ENCODE data around the gene KCTD16.
A peak's percentile ranks its signal among the peaks of the same experiment; 100 is the strongest.

The KCTD16 gene

GRCh38 chr5:144167998-144168397, 2.7 kb upstream of the KCTD16 start:
- no peak for DNase-seq

GRCh38 chr5:144169904-144170275, 783 bp upstream of the KCTD16 start:
- peak in 1 of 2 donors; percentile 12 for DNase-seq

- DNase-seq: no peak
These were observed 3.1 kb downstream of the KCTD16 start for GRCh38 chr5:144173766-144174165.

GRCh38 chr5:144177548-144177947, 6.9 kb downstream of the KCTD16 start:
- no peak for DNase-seq

GRCh38 chr5:144179226-144179625, 8.6 kb downstream of the KCTD16 start:
- DNase-seq: no peak

- DNase-seq: peak; percentile 19 to 71
These were observed 12.7 kb downstream of the KCTD16 start for GRCh38 chr5:144183254-144183889.

GRCh38 chr5:144187699-144188294, 17.1 kb downstream of the KCTD16 start:
- peak; percentile 65 to 82 for DNase-seq

- DNase-seq: peak; percentile 84 to 91
These were observed 19.2 kb downstream of the KCTD16 start for GRCh38 chr5:144189800-144190429.

- no peak for DNase-seq
These were observed 20.9 kb downstream of the KCTD16 start for GRCh38 chr5:144191531-144191930.

- DNase-seq: peak; percentile 78 to 89
These were observed 21.3 kb downstream of the KCTD16 start for GRCh38 chr5:144191998-144192397.

- no peak for DNase-seq
These were observed 22.0 kb downstream of the KCTD16 start for GRCh38 chr5:144192661-144193060.

GRCh38 chr5:144194144-144194543, 23.5 kb downstream of the KCTD16 start:
- no peak for DNase-seq

GRCh38 chr5:144195448-144195847, 24.8 kb downstream of the KCTD16 start:
- no peak for DNase-seq

- DNase-seq: no peak
These were observed 25.9 kb downstream of the KCTD16 start for GRCh38 chr5:144196612-144197011.

GRCh38 chr5:144198386-144198785, 27.7 kb downstream of the KCTD16 start:
- DNase-seq: no peak

GRCh38 chr5:144201588-144201987, 30.9 kb downstream of the KCTD16 start:
- DNase-seq: no peak

- DNase-seq: no peak
These were observed 31.4 kb downstream of the KCTD16 start for GRCh38 chr5:144202072-144202471.

- DNase-seq: peak; percentile 18 to 26
These were observed 32.1 kb downstream of the KCTD16 start for GRCh38 chr5:144202726-144203125.

GRCh38 chr5:144203750-144204596, 33.3 kb downstream of the KCTD16 start:
- peak; percentile 43 to 77 for DNase-seq

- no peak for DNase-seq
These were observed 34.5 kb downstream of the KCTD16 start for GRCh38 chr5:144205141-144205551.

- DNase-seq: no peak
These were observed 35.5 kb downstream of the KCTD16 start for GRCh38 chr5:144206141-144206540.

- DNase-seq: no peak
These were observed 37.3 kb downstream of the KCTD16 start for GRCh38 chr5:144207875-144208444.

GRCh38 chr5:144209361-144209760, 38.7 kb downstream of the KCTD16 start:
- DNase-seq: no peak

Data from inflammatory macrophage treated with lipopolysaccharide for 1 hour (primary cell).